Right atrium auricular region (tissue), 2 donors: ENCODE data around the gene UBE2E1. TPM values are rescaled to one million over a fixed set of nuclear protein-coding genes. Genes with fewer than 3 reads are reported as not detected.

Source experiments
- DNase-seq: peaks from one replicate; pipeline ENCODE4 v3.0.0-alpha.2; 2019; ENCODE audit warnings: low spot score
- H3K27ac ChIP-seq, 2 donors: fragments of 200-600 bp; sonication (generic); 1 replicate in 1 of 2; 2 replicates in 1 of 2; pipeline ENCODE4 v1.5.1; 2016 to 2019
- H3K27me3 ChIP-seq, 2 donors: fragments of 200-600 bp; sonication (generic); one replicate each; pipeline versions ENCODE4 v1.5.1 to v1.6.0; 2017 to 2019
- H3K36me3 ChIP-seq: fragments of 200-600 bp; sonication (generic); one replicate; pipeline ENCODE4 v1.5.1; 2016
- H3K4me1 ChIP-seq, 2 donors: fragments of 200-600 bp; sonication (generic); one replicate each; pipeline versions ENCODE4 v1.5.1 to v1.6.0; 2017 to 2019
- H3K4me3 ChIP-seq, 2 donors: fragments of 200-600 bp; sonication (generic); 1 replicate in 1 of 2; 2 replicates in 1 of 2; pipeline ENCODE4 v1.5.1; 2017 to 2019; ENCODE audit warnings: mild to moderate bottlenecking in 1 of 2, moderate library complexity in 1 of 2
- H3K9me3 ChIP-seq, 2 donors: fragments of 200-600 bp; sonication (generic); one replicate each; pipeline ENCODE4 v1.5.1; 2019
- CTCF ChIP-seq, 2 donors: fragments of 200-600 bp; sonication (generic); IDR thresholded peaks; one replicate each; pipeline ENCODE4 v1.5.1; 2019; ENCODE audit warnings: antibody characterized with exemption in 2 of 2
- total RNA-seq, 2 donors: library from RNA; depleted of rRNA; stranded (reverse); fragments of >200 nt; gene quantifications; one replicate each; pipeline ENCODE4 v1.1.0, GENCODE V29; 2016

Gene UBE2E1
- total RNA-seq, 2 donors from 2014 or later: 30.8 to 41.4 TPM

- no peak overlapping the region for H3K27ac ChIP-seq
- H3K4me1 ChIP-seq: peaks cover 0 to 10% of the 10 kb centered on the region in 2 donors
- DNase-seq: no peak
- H3K27me3 ChIP-seq: no peaks in the 10 kb centered on the region
- H3K9me3 ChIP-seq: no peaks in the 10 kb centered on the region
- TF ChIP-seq CTCF (IDR thresholded peaks at IDR 0.05): no peak
- H3K36me3 ChIP-seq: no peaks in the 10 kb centered on the region
- H3K4me3 ChIP-seq: no peak overlapping the region
Measured at GRCh38 chr3:23940775-23941174, 135.0 kb downstream of the UBE2E1 start.

Other genes starting within 250 kb of the UBE2E1 start
- 10 to 100 TPM; 18.4 to 19.8 TPM for gene NKIRAS1, start 111.0 kb downstream of the UBE2E1 start, total RNA-seq
- 1,000 to 10,000 TPM in 1 of 2 donors, 100 to 1,000 TPM in 1; 608 to 1,311 TPM for gene RPL15, start 111.2 kb downstream of the UBE2E1 start, total RNA-seq
- gene NR1D2, start 139.3 kb downstream of the UBE2E1 start, total RNA-seq: 10 to 100 TPM; 15.8 to 27.7 TPM